Subcutaneous abdominal adipose tissue (tissue), 5 donors: ENCODE measurements around the gene RNF7.
"Not testable (repeated sequence)": the region's sequence is repeated elsewhere in the genome, so short reads cannot be mapped to it uniquely, and the experiment has no call there.

Experiments
- H3K27ac ChIP-seq: one replicate; pipeline ENCODE4 v1.7.0; 2013; ENCODE audit warnings: low read depth, mild to moderate bottlenecking, inconsistent platforms, low read length, moderate library complexity
- H3K27me3 ChIP-seq, 5 donors: one replicate each; pipeline ENCODE4 v1.7.0; 2013; ENCODE audit warnings: low read length in 5 of 5, inconsistent platforms in 1 of 5; ENCODE audit not compliant: control insufficient read depth in 5 of 5, insufficient read depth in 4 of 5
- H3K36me3 ChIP-seq, 5 donors: one replicate each; pipeline ENCODE4 v1.7.0; 2013; ENCODE audit warnings: low read length in 5 of 5; ENCODE audit not compliant: control insufficient read depth in 5 of 5, insufficient read depth in 5 of 5
- H3K4me1 ChIP-seq, 5 donors: one replicate each; pipeline ENCODE4 v1.7.0; 2013; ENCODE audit warnings: low read length in 5 of 5, mild to moderate bottlenecking in 3 of 5, moderate library complexity in 1 of 5; ENCODE audit not compliant: control insufficient read depth in 5 of 5, insufficient read depth in 5 of 5
- H3K4me3 ChIP-seq, 5 donors: one replicate each; pipeline ENCODE4 v1.7.0; 2013; ENCODE audit warnings: low read length in 5 of 5, low read depth in 1 of 5
- H3K9ac ChIP-seq, 5 donors: one replicate each; pipeline ENCODE4 v1.7.0; 2013; ENCODE audit warnings: low read length in 5 of 5, mild to moderate bottlenecking in 4 of 5, moderate library complexity in 3 of 5
- H3K9me3 ChIP-seq, 5 donors: one replicate each; pipeline ENCODE4 v1.7.0; 2013; ENCODE audit warnings: low read length in 5 of 5; ENCODE audit not compliant: control insufficient read depth in 5 of 5
- donor health status: healthy.
- donor health status: healthy.
- donor health status: healthy.
- donor health status: healthy.
- donor health status: healthy.

RNF7 gene

GRCh38 chr3:141753399-141753798 lies 15.3 kb downstream of the RNF7 start:
- Histone ChIP-seq H3K9me3 (no peaks in the 10 kb centered on the region), H3K4me3 (no peak overlapping the region), H3K4me1 (no peaks in the 10 kb centered on the region), H3K36me3 (peaks cover 3 to 17% (median 12%) of the 10 kb centered on the region in 5 donors), H3K27ac (no peak overlapping the region), H3K27me3 (no peaks in the 10 kb centered on the region), H3K9ac (no peak overlapping the region)

DNA sequence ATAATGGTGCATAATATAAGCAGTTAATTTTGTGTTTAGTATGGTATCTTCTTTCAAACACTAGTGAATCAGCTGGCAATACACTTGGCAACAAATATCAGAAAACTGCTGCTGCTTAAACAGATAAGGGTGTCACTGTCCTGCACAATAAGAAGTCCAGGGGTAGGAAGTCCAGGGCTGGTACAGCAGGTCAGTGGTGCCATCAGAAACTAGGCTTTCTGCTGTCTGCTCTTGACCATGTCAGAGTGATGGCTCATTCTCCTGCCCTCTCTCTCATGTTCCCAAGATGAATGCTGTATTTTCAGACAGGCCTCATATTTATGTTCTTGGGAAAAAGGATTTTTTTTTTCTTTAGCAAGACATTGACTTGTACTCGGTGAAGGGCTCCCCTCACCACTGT lies 15.9 kb downstream of the RNF7 start:
- Histone ChIP-seq H3K4me3 (no peak overlapping the region), H3K36me3 (peaks cover 3 to 15% (median 9%) of the 10 kb centered on the region in 5 donors), H3K9ac (no peak overlapping the region), H3K27me3 (no peaks in the 10 kb centered on the region), H3K4me1 (no peaks in the 10 kb centered on the region), H3K27ac (no peak overlapping the region), H3K9me3 (no peaks in the 10 kb centered on the region)

DNA sequence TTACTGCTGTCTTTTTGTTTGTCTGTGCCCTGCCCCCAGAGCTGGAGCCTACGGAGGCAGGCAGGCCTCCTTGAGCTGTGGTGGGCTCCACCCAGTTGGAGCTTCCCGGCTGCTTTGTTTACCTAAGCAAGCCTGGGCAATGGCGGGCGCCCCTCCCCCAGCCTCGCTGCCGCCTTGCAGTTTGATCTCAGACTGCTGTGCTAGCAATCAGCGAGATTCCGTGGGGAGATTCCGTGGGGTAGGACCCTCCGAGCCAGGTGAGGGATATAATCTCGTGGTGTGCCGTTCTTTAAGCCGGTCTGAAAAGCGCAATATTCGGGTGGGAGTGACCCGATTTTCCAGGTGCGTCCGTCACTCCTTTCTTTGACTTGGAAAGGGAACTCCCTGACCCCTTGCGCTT lies 24.5 kb downstream of the RNF7 start:
- H3K27ac ChIP-seq, H3K9ac ChIP-seq: not testable (repeated sequence)

GRCh38 chr3:141763088-141763750 lies 25.1 kb downstream of the RNF7 start, which contains the start of gene GRK7:
TSS of gene GRK7 (plus strand) at chr3:141763408. CDS start at chr3:141778285, 14,877 bp downstream.
- no peak within 1 kb of the TSS for H3K4me3 ChIP-seq
- H3K9ac ChIP-seq, result no peak within 1 kb of the TSS
- no peak within 1 kb of the TSS for H3K27ac ChIP-seq
- H3K9me3 ChIP-seq, result no peaks in the 10 kb centered on the region
- no peaks in the 10 kb centered on the region for H3K4me1 ChIP-seq
- H3K27me3 ChIP-seq, result no peaks in the 10 kb centered on the region
- no peaks in the 10 kb centered on the region for H3K36me3 ChIP-seq

More for the DNA sequence above, 24.5 kb downstream of the RNF7 start:
- not testable (repeated sequence) for H3K4me3 ChIP-seq, H3K36me3 ChIP-seq, H3K27me3 ChIP-seq, H3K4me1 ChIP-seq, H3K9me3 ChIP-seq

- no peak overlapping the region for H3K4me3 ChIP-seq
- H3K4me1 ChIP-seq, result no peaks in the 10 kb centered on the region
- H3K36me3 ChIP-seq, result no peaks in the 10 kb centered on the region
- no peaks in the 10 kb centered on the region for H3K9me3 ChIP-seq
- H3K9ac ChIP-seq, result no peak overlapping the region
- no peak overlapping the region for H3K27ac ChIP-seq
- no peaks in the 10 kb centered on the region for H3K27me3 ChIP-seq
Measured at GRCh38 chr3:141764045-141764444, 25.9 kb downstream of the RNF7 start.

- Histone ChIP-seq H3K27me3 (no peaks in the 10 kb centered on the region), H3K9ac (no peak overlapping the region)
Measured at GRCh38 chr3:141764465-141764864, 26.4 kb downstream of the RNF7 start.

DNA sequence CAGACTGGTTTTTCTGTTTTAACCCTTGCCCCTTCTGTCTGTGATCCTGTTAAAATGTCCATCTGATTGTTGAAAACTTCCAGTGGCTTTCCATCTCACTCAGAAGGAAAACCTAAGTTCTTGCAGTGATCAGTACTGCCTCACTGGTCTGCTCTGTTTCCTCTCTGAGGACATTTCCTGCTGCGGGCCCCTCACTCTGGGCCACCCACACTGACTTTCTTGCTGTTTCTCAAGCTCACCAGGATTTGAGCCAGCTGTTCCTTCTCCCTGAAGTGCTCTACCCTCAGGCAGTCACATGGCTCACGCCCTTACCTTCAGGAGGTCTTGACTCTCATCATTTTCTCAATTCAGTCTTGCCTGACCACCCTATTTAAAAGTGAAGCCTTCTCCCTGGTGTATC lies 26.9 kb downstream of the RNF7 start:
- Histone ChIP-seq H3K36me3 (no peaks in the 10 kb centered on the region), H3K9me3 (no peaks in the 10 kb centered on the region), H3K4me3 (no peak overlapping the region), H3K27ac (no peak overlapping the region), H3K4me1 (no peaks in the 10 kb centered on the region), H3K27me3 (no peaks in the 10 kb centered on the region), H3K9ac (no peak overlapping the region)

More at GRCh38 chr3:141764465-141764864, 26.4 kb downstream of the RNF7 start:
- Histone ChIP-seq H3K9me3 (no peaks in the 10 kb centered on the region), H3K4me1 (no peaks in the 10 kb centered on the region), H3K36me3 (no peaks in the 10 kb centered on the region), H3K27ac (no peak overlapping the region), H3K4me3 (no peak overlapping the region)

DNA sequence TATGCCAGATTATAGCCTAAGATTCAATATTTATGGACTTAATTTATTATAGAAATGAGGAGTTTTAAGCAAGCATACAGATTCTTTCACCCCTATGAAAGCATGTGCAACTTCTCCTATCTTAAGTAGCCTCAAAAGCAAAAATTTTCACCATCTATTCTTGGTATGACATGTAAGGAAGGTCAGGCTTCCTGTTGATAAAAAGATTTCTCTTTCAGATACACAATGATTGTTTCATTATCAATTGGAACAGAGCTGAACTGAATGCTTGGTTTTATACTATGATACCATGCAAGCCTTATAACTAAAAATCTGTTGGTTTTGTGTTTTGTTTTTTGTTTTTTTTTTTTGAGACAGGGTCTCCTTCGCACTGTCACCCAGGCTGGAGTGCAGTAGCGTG lies 29.0 kb downstream of the RNF7 start:
- H3K9me3 ChIP-seq, result no peaks in the 10 kb centered on the region
- H3K27me3 ChIP-seq, result no peaks in the 10 kb centered on the region
- no peak overlapping the region for H3K27ac ChIP-seq
- no peaks in the 10 kb centered on the region for H3K4me1 ChIP-seq
- H3K9ac ChIP-seq, result no peak overlapping the region
- H3K36me3 ChIP-seq, result no peaks in the 10 kb centered on the region
- no peak overlapping the region for H3K4me3 ChIP-seq

DNA sequence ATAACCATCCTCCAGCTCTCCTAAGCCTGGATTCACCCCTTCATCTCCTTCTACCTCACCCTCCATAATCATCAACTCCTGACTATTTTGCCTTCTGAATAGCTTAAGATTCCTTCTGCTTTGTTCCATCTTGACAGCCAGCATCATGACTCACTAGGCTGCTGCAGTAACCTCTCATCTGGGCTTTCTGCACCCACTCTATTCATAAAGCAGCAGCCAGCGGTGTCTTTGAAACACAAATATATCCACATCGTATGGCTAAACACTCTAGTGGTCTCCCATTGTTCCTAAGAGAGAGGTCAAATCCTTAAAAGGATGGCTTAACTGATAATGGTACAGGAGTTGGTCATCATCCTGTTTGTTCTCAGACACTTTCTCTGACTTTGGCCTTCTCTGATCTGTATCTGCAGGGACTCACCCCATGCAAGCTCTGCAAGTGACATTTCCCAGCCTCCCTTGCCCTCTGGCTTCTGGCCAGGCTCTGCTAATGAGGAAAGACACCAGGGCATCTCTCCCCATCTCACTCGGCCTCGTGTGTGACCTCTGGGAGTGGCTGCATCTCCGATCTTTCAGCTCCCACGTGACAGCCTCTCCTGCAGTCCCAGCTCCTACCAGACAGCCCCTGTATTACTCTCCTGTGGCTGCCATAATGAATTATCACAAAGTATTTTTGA lies 31.3 kb downstream of the RNF7 start:
- no peak overlapping the region for H3K4me3 ChIP-seq
- H3K4me1 ChIP-seq, result no peaks in the 10 kb centered on the region
- H3K9me3 ChIP-seq, result no peaks in the 10 kb centered on the region
- H3K9ac ChIP-seq, result no peak overlapping the region
- no peak overlapping the region for H3K27ac ChIP-seq
- no peaks in the 10 kb centered on the region for H3K36me3 ChIP-seq
- H3K27me3 ChIP-seq, result no peaks in the 10 kb centered on the region

DNA sequence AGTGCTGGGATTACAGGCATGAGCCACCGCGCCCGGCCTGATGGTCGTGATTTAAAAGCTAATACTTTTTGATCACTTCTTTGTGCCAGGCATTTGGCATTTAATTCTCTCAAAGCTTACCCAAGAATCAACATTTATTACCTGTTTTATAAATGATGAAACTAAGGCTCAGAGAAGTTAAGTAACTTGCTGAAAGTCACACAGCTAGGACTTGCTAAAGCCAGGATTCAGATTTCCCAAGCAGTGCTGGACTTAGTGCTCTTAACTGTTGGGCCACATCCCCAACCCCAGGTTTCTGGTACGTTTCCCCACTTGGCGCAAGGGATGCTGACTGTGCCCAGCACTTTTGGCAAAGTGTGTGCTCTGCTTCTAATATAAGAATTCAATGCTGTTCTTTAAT lies 35.6 kb downstream of the RNF7 start:
- H3K9me3 ChIP-seq, result no peaks in the 10 kb centered on the region
- no peaks in the 10 kb centered on the region for H3K4me1 ChIP-seq
- H3K27ac ChIP-seq, result no peak overlapping the region
- no peak overlapping the region for H3K4me3 ChIP-seq
- H3K9ac ChIP-seq, result no peak overlapping the region
- no peaks in the 10 kb centered on the region for H3K36me3 ChIP-seq
- peaks cover 0 to 2% (median 0%) of the 10 kb centered on the region in 5 donors for H3K27me3 ChIP-seq
